Spleen (tissue), 11 donors: Measurements from ENCODE around the gene LRP1B. TPM values are rescaled to one million over a fixed set of nuclear protein-coding genes. Genes with fewer than 3 reads are reported as not detected.

Experiments
- DNase-seq: peaks from one replicate; pipeline ENCODE4 v3.0.0-alpha.2; 2020
- H3K27ac ChIP-seq, 8 donors: fragments of 200-600 bp; sonication (generic) in 7 of 8; 1 replicate in 4 of 8; 2 replicates in 4 of 8; pipeline versions ENCODE4 v1.5.0 to v1.8.0; 2016 to 2021; ENCODE audit warnings: inconsistent platforms in 4 of 8, mild to moderate bottlenecking in 4 of 8, moderate library complexity in 1 of 8
- H3K27me3 ChIP-seq, 7 donors: fragments of 200-600 bp; sonication (generic) in 6 of 7; replicated peaks in 1 of 7; 1 replicate in 4 of 7; 2 replicates in 3 of 7; pipeline versions ENCODE4 v1.5.0 to v1.8.0; 2016 to 2021; ENCODE audit warnings: inconsistent platforms in 3 of 7, mild to moderate bottlenecking in 1 of 7
- H3K36me3 ChIP-seq, 6 donors: fragments of 200-600 bp; sonication (generic) in 5 of 6; 1 replicate in 4 of 6; 2 replicates in 2 of 6; pipeline versions ENCODE4 v1.5.0 to v1.8.0; 2016 to 2021; ENCODE audit warnings: inconsistent platforms in 2 of 6
- H3K4me1 ChIP-seq, 6 donors: fragments of 200-600 bp; sonication (generic) in 5 of 6; 1 replicate in 3 of 6; 2 replicates in 3 of 6; pipeline versions ENCODE4 v1.5.0 to v1.8.0; 2016 to 2021; ENCODE audit warnings: inconsistent platforms in 3 of 6
- H3K4me3 ChIP-seq, 8 donors: fragments of 200-600 bp; sonication (generic) in 7 of 8; 1 replicate in 4 of 8; 2 replicates in 4 of 8; pipeline versions ENCODE4 v1.5.0 to v1.8.0; 2016 to 2021; ENCODE audit warnings: inconsistent platforms in 4 of 8, mild to moderate bottlenecking in 4 of 8, moderate library complexity in 2 of 8
- H3K9me3 ChIP-seq, 8 donors: fragments of 200-600 bp; sonication (generic) in 7 of 8; 1 replicate in 4 of 8; 2 replicates in 4 of 8; pipeline versions ENCODE4 v1.5.0 to v1.8.0; 2016 to 2021; ENCODE audit warnings: inconsistent platforms in 4 of 8
- CTCF ChIP-seq, 11 experiments: fragments of 200-600 bp in 7 of 11; fragments of 450-650 bp in 4 of 11; sonication (generic) in 4 of 11; IDR thresholded peaks in 8 of 11; conservative IDR thresholded peaks in 3 of 11; 1 replicate in 7 of 11; 2 replicates in 4 of 11; pipeline versions ENCODE4 v1.4.0 to v1.8.0; 2016 to 2021; ENCODE audit warnings: antibody characterized with exemption in 11 of 11, inconsistent platforms in 4 of 11, mild to moderate bottlenecking in 1 of 11
- POLR2A ChIP-seq, 3 donors: fragments of 450-650 bp; IDR thresholded peaks; one replicate each; pipeline ENCODE4 v1.5.1; 2017; ENCODE audit warnings: antibody characterized with exemption in 3 of 3, mild to moderate bottlenecking in 1 of 3
- POLR2AphosphoS5 ChIP-seq, 3 donors: sonication (generic); formaldehyde crosslinking; IDR thresholded peaks; one replicate each; pipeline ENCODE4 v1.5.1; 2017; ENCODE audit warnings: antibody characterized with exemption in 3 of 3
- WGBS, 5 donors: extraction: QIAGEN DNeasy Blood & Tissue Kit in 3 of 5; methylation state at CpG; one replicate each; pipeline versions ENCODE4 v1.1.5 to v1.1.7; 2013 to 2018; 5-methylcytosine and 5-hydroxymethylcytosine counted together
- intact Hi-C: fragments of 100-400 bp; cut with DNase I; formaldehyde crosslinking; loops from one replicate; pipeline ENCODE4 v1.15.0; 2023; ENCODE audit warnings: low total_unique reads
- polyA plus RNA-seq, 3 donors: library from polyadenylated mRNA; stranded (reverse); fragments of 200-250 nt; gene quantifications; one replicate each; pipeline ENCODE4 v1.2.1, GENCODE V29; 2013
- total RNA-seq, 7 donors: library from RNA; depleted of rRNA in 3 of 7; stranded (reverse); fragments of >200 nt in 3 of 7; fragmentation: NEBNext Ultra II Directional in 4 of 7; extraction: Animal tissue kit (Norgen Biotek cat#: 25700) in 4 of 7; gene quantifications; one replicate each; pipeline versions ENCODE4 v1.1.0 to v1.2.1, GENCODE V29; 2016 to 2021
- donor health status: healthy with polysubstance abuse.
- donor health status: DM: no; HTN: no; CAD: no; lungs with moderate emphysema.
- donor health status: DM: no; HTN: no; CAD: no.
- donor health status: Bipolar disorder and iron deficiency.
- donor health status: healthy.
- donor health status: DM: no; HTN: no; CAD: no.
- donor health status: DM: yes; HTN: yes; CAD: no.

The LRP1B gene
- total and polyA plus RNA-seq, 10 donors, result 0.02 to 0.85 (median 0.08) TPM; not detected in 2

- no peak overlapping the region for H3K27ac ChIP-seq
- no peaks in the 10 kb centered on the region for H3K9me3 ChIP-seq
- no peaks in the 10 kb centered on the region for H3K36me3 ChIP-seq
- WGBS, 5 donors, result 88 to 91% (median 89%) methylated on average over 3 of the region's 3 CpGs
- no peak for TF ChIP-seq POLR2A (IDR thresholded peaks at IDR 0.05)
- TF ChIP-seq POLR2AphosphoS5 (IDR thresholded peaks at IDR 0.05), result no peak
- no peak overlapping the region for H3K4me3 ChIP-seq
- no peaks in the 10 kb centered on the region for H3K4me1 ChIP-seq
- intact Hi-C loops, result no loop called here
- H3K27me3 ChIP-seq, result no peaks in the 10 kb centered on the region
- DNase-seq, result no peak
Observed at GRCh38 chr2:140621583-140622362, 1509.0 kb downstream of the LRP1B start.

- no peak overlapping the region for H3K4me3 ChIP-seq
- H3K27ac ChIP-seq, result no peak overlapping the region
- no peaks in the 10 kb centered on the region for H3K36me3 ChIP-seq
- DNase-seq, result no peak
- WGBS, 5 donors, result 67 to 81% (median 73%) methylated on average over 3 of the region's 3 CpGs
- H3K4me1 ChIP-seq, result no peaks in the 10 kb centered on the region
- TF ChIP-seq POLR2A (IDR thresholded peaks at IDR 0.05), result no peak
- H3K27me3 ChIP-seq, result no peaks in the 10 kb centered on the region
- intact Hi-C loops, result no loop called here
- no peaks in the 10 kb centered on the region for H3K9me3 ChIP-seq
Observed at GRCh38 chr2:140604788-140605187, 1526.0 kb downstream of the LRP1B start.

- Histone ChIP-seq H3K36me3 (no peaks in the 10 kb centered on the region), H3K27me3 (no peaks in the 10 kb centered on the region), H3K4me3 (no peak overlapping the region), H3K4me1 (no peaks in the 10 kb centered on the region), H3K9me3 (no peaks in the 10 kb centered on the region), H3K27ac (no peak overlapping the region)
- 18 to 81% (median 44%) methylated on average over 1 of the region's 1 CpG for WGBS, 5 donors
- TF ChIP-seq CTCF (IDR thresholded peaks at IDR 0.05 in 8 of 11, conservative IDR thresholded peaks at IDR 0.05 in 3 of 11) (no peak), POLR2AphosphoS5 (IDR thresholded peaks at IDR 0.05) (no peak), POLR2A (IDR thresholded peaks at IDR 0.05) (no peak)
- DNase-seq, result no peak
- intact Hi-C loops, result no loop called here
Observed at GRCh38 chr2:140604096-140604495, 1526.7 kb downstream of the LRP1B start.

- H3K4me3 ChIP-seq, result no peak overlapping the region
- H3K9me3 ChIP-seq, result no peaks in the 10 kb centered on the region
- 59 to 81% (median 65%) methylated on average over 4 of the region's 4 CpGs for WGBS, 5 donors
- H3K36me3 ChIP-seq, result no peaks in the 10 kb centered on the region
- TF ChIP-seq POLR2A (IDR thresholded peaks at IDR 0.05) (no peak), CTCF (IDR thresholded peaks at IDR 0.05 in 8 of 11, conservative IDR thresholded peaks at IDR 0.05 in 3 of 11) (no peak), POLR2AphosphoS5 (IDR thresholded peaks at IDR 0.05) (no peak)
- no peak for DNase-seq
- no peaks in the 10 kb centered on the region for H3K27me3 ChIP-seq
- H3K27ac ChIP-seq, result no peak overlapping the region
- H3K4me1 ChIP-seq, result no peaks in the 10 kb centered on the region
- intact Hi-C loops, result no loop called here
Observed at GRCh38 chr2:140603416-140603815, 1527.4 kb downstream of the LRP1B start.

GRCh38 chr2:140601801-140602200 is 1529.0 kb downstream of the LRP1B start:
- Histone ChIP-seq H3K36me3 (no peaks in the 10 kb centered on the region), H3K4me1 (no peaks in the 10 kb centered on the region), H3K4me3 (no peak overlapping the region), H3K27me3 (no peaks in the 10 kb centered on the region), H3K9me3 (no peaks in the 10 kb centered on the region), H3K27ac (no peak overlapping the region)
- TF ChIP-seq POLR2A (IDR thresholded peaks at IDR 0.05), result no peak
- no peak for TF ChIP-seq CTCF (IDR thresholded peaks at IDR 0.05 in 8 of 11, conservative IDR thresholded peaks at IDR 0.05 in 3 of 11)
- TF ChIP-seq POLR2AphosphoS5 (IDR thresholded peaks at IDR 0.05), result no peak
- intact Hi-C loops, result no loop called here
- no peak for DNase-seq
- 58 to 86% (median 70%) methylated on average over 3 of the region's 3 CpGs for WGBS, 5 donors
